ENCODE measurements around the gene SGCD.

GRCh38 chr5:156477196-156477595 is 150.2 kb downstream of the SGCD start:
- TF ChIP-seq POLR2A (IDR thresholded peaks at IDR 0.05) (no peak), CTCF (IDR thresholded peaks at IDR 0.05) (no peak)

Measured in uterus (tissue), 2 donors.